Fibroblast of lung (primary cell): Measurements from ENCODE around the gene PSMC3IP.

ENCODE experiments used
- CTCF ChIP-seq, 2 donors: IDR thresholded peaks in 1 of 2; conservative IDR thresholded peaks in 1 of 2; 1 replicate in 1 of 2; 2 replicates in 1 of 2; pipeline ENCODE4 v1.5.1; 2011 to 2012; ENCODE audit warnings: low read length in 2 of 2, control low read depth in 1 of 2, inconsistent platforms in 1 of 2, low read depth in 1 of 2, mild to moderate bottlenecking in 1 of 2
- EZH2 ChIP-seq: IDR thresholded peaks from 2 replicates; pipeline ENCODE4 v1.5.1; 2012; ENCODE audit warnings: low read length, control low read depth, mild to moderate bottlenecking; ENCODE audit errors: missing control alignments

- TF ChIP-seq CTCF (conservative IDR thresholded peaks at IDR 0.05 in 1 of 2, IDR thresholded peaks at IDR 0.05 in 1 of 2; ENCODE audit: low read depth in 1 of 2, low read length in 2 of 2), result no peak
- TF ChIP-seq EZH2, result no peak
Measured at GRCh38 chr17:42564815-42565522, 12.6 kb downstream of the PSMC3IP start.
